ENCODE measurements around the gene SEMA3G. TPM values are rescaled to one million over a fixed set of nuclear protein-coding genes. Genes with fewer than 3 reads are reported as not detected.

The SEMA3G gene
- total RNA-seq, 3 donors from 2014 or later = 2.7 to 10.2 (median 3.1) TPM

- peaks cover 11% of the 10 kb centered on the region for H3K4me1 ChIP-seq (ENCODE audit: low read depth)
- no peak for TF ChIP-seq CTCF (IDR thresholded peaks at IDR 0.05)
- H3K9me3 ChIP-seq = no peaks in the 10 kb centered on the region
- ATAC-seq = no peak
- DNase-seq = no peak
- no peak overlapping the region for H3K4me3 ChIP-seq
- intact Hi-C loops (cut with DNase I, micrococcal nuclease) = no loop called here
- no peaks in the 10 kb centered on the region for H3K36me3 ChIP-seq (ENCODE audit: low read depth)
Measured at GRCh38 chr3:52456800-52457183, 11.9 kb upstream of the SEMA3G start.

GRCh38 chr3:52456169-52456799 lies 11.4 kb upstream of the SEMA3G start:
- no peak for ATAC-seq

GRCh38 chr3:52455283-52456168 lies 10.6 kb upstream of the SEMA3G start, which contains the start of gene NISCH:
NISCH (plus strand) TSS chr3:52455604; CDS start chr3:52455642, 38 bp downstream.
- ATAC-seq = peak; percentile 97
- Histone ChIP-seq H3K4me3 (peak within 1 kb of the TSS; percentile 47), H3K4me1 (ENCODE audit: low read depth) (peaks cover 11% of the 10 kb centered on the region), H3K36me3 (ENCODE audit: low read depth) (no peaks in the 10 kb centered on the region), H3K9me3 (no peaks in the 10 kb centered on the region)
- peak; percentile 94 to 96 (median 95) for DNase-seq
- intact Hi-C loops (cut with DNase I, micrococcal nuclease) = no loop called here
- no peak for TF ChIP-seq CTCF (IDR thresholded peaks at IDR 0.05)

More at GRCh38 chr3:52456169-52456799, 11.4 kb upstream of the SEMA3G start:
- Histone ChIP-seq H3K9me3 (no peaks in the 10 kb centered on the region), H3K36me3 (ENCODE audit: low read depth) (no peaks in the 10 kb centered on the region), H3K4me1 (ENCODE audit: low read depth) (peaks cover 11% of the 10 kb centered on the region), H3K4me3 (peak overlapping the region; percentile 47)
- DNase-seq = peak in 1 of 3 donors; percentile 18
- TF ChIP-seq CTCF (IDR thresholded peaks at IDR 0.05) = no peak
- intact Hi-C loops (cut with DNase I, micrococcal nuclease) = no loop called here

GRCh38 chr3:52454938-52455282 lies 10.0 kb upstream of the SEMA3G start:
- intact Hi-C loops (cut with DNase I, micrococcal nuclease) = no loop called here
- Histone ChIP-seq H3K36me3 (ENCODE audit: low read depth) (no peaks in the 10 kb centered on the region), H3K4me3 (peak overlapping the region; percentile 47), H3K4me1 (ENCODE audit: low read depth) (peaks cover 11% of the 10 kb centered on the region), H3K9me3 (no peaks in the 10 kb centered on the region)
- no peak for TF ChIP-seq CTCF (IDR thresholded peaks at IDR 0.05)
- DNase-seq = no peak
- ATAC-seq = peak; percentile 21

GRCh38 chr3:52454250-52454937 lies 9.5 kb upstream of the SEMA3G start:
- no peaks in the 10 kb centered on the region for H3K36me3 ChIP-seq (ENCODE audit: low read depth)
- no peak overlapping the region for H3K4me3 ChIP-seq
- peak in 1 of 3 donors; percentile 36 for DNase-seq
- intact Hi-C loops (cut with DNase I, micrococcal nuclease) = no loop called here
- no peaks in the 10 kb centered on the region for H3K9me3 ChIP-seq
- no peak for ATAC-seq
- peaks cover 11% of the 10 kb centered on the region for H3K4me1 ChIP-seq (ENCODE audit: low read depth)
- TF ChIP-seq CTCF (IDR thresholded peaks at IDR 0.05) = no peak
